Renal pelvis (tissue), 4 donors: Measurements from ENCODE around the gene FDPS. TPM values are rescaled to one million over a fixed set of nuclear protein-coding genes. Genes with fewer than 3 reads are reported as not detected.

Experiments used
- DNase-seq: peaks from one replicate; pipeline ENCODE4 v3.0.0-alpha.2; 2013
- polyA plus RNA-seq, 3 donors: library from polyadenylated mRNA; unstranded; fragments of 120-200 nt; gene quantifications; one replicate each; pipeline ENCODE4 v1.2.1, GENCODE V29; 2013; ENCODE audit not compliant: insufficient read length in 3 of 3

Gene FDPS
- polyA plus RNA-seq, 3 donors, result 183 to 207 (median 202) TPM

GRCh38 chr1:155304558-155305063 lies 4.1 kb upstream of the FDPS start:
- DNase-seq, result no peak

GRCh38 chr1:155305881-155306391 lies 2.7 kb upstream of the FDPS start:
- no peak for DNase-seq

GRCh38 chr1:155307247-155307740 lies 1.4 kb upstream of the FDPS start:
- no peak for DNase-seq

- no peak for DNase-seq
Observed at GRCh38 chr1:155309423-155310021, 856 bp downstream of the FDPS start.

- DNase-seq, result no peak
Observed at GRCh38 chr1:155313261-155313660, 4.6 kb downstream of the FDPS start.

GRCh38 chr1:155316922-155317321 lies 8.3 kb downstream of the FDPS start:
- DNase-seq, result no peak

- no peak for DNase-seq
Observed at GRCh38 chr1:155318082-155318481, 9.4 kb downstream of the FDPS start.

GRCh38 chr1:155319536-155319935 lies 10.9 kb downstream of the FDPS start:
- DNase-seq, result no peak

- no peak for DNase-seq
Observed at GRCh38 chr1:155320252-155320651, 11.6 kb downstream of the FDPS start.

- no peak for DNase-seq
Observed at GRCh38 chr1:155320661-155321617, 12.3 kb downstream of the FDPS start, which contains the start of gene RUSC1. Gene RUSC1, plus strand, starts transcription at chr1:155320894. Its CDS starts 880 bp downstream, at chr1:155321774.

- no peak for DNase-seq
Observed at GRCh38 chr1:155321639-155322503, 13.2 kb downstream of the FDPS start.

- no peak for DNase-seq
Observed at GRCh38 chr1:155322571-155322952, 13.9 kb downstream of the FDPS start.

GRCh38 chr1:155322953-155323728 lies 14.5 kb downstream of the FDPS start:
- DNase-seq, result peak; percentile 91

GRCh38 chr1:155323729-155324036 lies 15.0 kb downstream of the FDPS start:
- peak; percentile 86 for DNase-seq

- peak; percentile 93 for DNase-seq
Observed at GRCh38 chr1:155324037-155324716, 15.5 kb downstream of the FDPS start.

GRCh38 chr1:155324717-155325602 lies 16.3 kb downstream of the FDPS start:
- DNase-seq, result no peak

- no peak for DNase-seq
Observed at GRCh38 chr1:155325603-155325893, 16.9 kb downstream of the FDPS start.

- no peak for DNase-seq
Observed at GRCh38 chr1:155326020-155326526, 17.4 kb downstream of the FDPS start.

- no peak for DNase-seq
Observed at GRCh38 chr1:155326631-155327037, 18.0 kb downstream of the FDPS start.
